ENCODE data around the gene FHOD3.

GRCh38 chr18:36594621-36595020, 297.1 kb downstream of the FHOD3 start:
- no peak for TF ChIP-seq CTCF (conservative IDR thresholded peaks at IDR 0.05; ENCODE audit: low read length)
- TF ChIP-seq EZH2phosphoT487 (IDR thresholded peaks at IDR 0.05; ENCODE audit: borderline replicate concordance): no peak
